DMS79 treated with DMSO at 0.1 percent for 48 hours (cell line): ENCODE results near the gene SPRR1A.

Experiments used
- DNase-seq: peaks from one replicate; lab custom pipeline; 2025; lab: John Stamatoyannopoulos, UW

SPRR1A gene, protein sequence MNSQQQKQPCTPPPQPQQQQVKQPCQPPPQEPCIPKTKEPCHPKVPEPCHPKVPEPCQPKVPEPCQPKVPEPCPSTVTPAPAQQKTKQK

DNA sequence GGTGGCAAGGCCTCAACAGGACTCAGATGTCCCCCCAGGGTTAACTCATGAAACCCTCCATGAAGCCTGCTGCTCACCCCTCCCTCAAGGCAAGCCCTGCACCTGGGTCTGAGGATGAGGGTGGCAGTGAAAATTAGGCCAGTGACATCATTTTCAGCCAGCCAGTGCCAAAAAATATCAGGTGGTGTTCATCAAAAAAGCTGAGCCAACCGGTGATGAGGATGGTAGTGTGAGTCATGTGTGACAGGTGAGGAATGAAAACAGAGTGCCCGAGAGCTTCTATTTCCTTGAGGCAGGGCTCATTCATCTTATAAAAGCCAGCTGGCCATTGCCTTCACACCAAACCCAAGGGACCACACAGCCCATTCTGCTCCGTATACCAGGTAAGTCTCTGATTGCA lies at the start of gene SPRR1A:
Gene SPRR1A (plus strand): TSS at position 339 of the 400 bp plus-strand sequence. CDS start 1,150 bp downstream, outside the sequence.
- DNase-seq: no peak

DNA sequence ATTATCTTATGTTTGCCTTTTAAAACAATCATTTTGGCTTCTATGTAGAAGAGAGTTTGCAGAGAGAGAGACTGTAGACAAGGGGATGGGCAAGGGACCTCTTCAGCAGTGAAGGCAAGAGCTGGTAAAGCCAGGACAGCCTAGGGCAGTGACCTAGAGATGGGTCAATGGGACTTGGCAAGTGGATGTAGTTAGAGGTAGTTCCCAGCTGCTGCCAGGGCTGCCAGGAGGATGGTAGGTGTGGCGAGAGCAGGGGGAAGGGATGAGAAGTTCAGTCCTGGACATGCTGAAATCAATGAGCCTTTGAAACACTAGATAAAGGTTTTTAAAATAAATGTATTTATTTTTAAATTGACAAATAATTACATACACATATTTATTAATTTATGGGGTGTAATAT lies 43.3 kb upstream of the SPRR1A start:
- DNase-seq: no peak

DNA sequence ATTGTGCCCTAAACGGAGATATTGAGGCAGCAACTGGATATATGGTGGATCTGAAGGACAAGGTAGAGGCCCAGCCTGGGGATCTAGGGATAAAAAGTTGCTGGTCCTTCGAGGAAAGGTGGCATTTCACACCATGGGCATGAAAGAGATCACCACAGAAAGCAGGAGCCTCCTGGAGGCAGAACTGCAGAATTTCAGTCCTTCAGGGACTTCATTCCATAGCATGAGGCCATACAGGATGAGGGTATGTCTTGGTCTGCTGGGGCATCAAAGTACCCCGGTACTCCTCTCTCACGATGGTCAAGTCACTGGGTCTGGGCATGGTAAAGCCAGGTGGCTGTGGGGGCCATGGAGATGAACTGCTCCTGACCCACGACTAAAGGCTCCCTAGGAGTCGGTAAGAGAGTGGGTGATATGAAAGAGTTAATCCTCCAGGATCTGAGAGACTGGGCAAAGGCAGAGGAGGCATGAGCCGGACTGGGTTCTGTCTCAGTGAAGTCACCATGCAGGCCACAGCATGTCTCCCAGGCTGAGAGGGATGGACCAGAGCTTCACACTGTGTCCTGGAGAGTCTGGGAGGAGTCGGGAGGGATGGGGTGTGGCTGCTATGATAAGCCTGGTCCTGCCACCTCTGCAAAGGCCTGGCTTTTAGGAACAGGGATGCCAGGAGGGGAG lies 42.7 kb upstream of the SPRR1A start:
- no peak for DNase-seq

DNA sequence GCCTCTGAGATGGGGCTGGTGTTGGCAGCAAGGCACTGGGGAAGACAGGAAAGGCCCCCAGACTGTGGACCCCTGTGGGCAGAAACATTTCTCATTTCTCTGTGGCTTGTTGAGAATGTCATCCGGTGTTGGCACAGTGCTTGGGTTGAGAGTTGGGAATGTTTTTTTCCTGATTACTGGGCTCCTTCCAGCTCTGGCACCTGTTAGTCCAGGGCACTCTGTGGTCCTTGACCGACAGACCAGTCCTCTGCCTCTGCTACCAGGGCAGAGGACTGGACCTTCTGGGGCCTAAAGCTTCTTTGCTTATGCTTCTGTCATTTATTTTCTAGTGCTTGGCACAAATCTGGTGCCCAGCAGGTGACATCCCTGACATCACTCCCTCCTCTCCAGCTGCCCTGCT lies 41.7 kb upstream of the SPRR1A start:
- peak; percentile 65 for DNase-seq

DNA sequence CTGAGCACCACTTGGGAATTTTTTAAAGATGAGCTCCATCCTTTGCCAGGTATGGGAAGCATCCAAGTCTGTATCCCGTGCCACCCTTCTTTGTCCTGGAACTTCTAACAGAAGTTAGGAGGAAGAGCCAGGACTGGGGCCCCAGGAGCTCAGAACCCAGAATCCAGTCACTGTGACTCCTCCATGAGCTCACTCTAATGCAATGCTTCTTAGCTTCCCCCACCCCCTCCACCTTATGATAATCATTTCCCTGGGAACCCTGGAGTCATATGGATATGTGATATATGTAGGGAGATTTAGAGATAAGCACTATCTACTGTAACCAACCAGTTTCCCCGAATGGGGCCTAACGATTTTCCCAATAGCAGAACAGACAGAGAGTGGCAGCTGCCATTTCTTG lies 37.6 kb upstream of the SPRR1A start:
- DNase-seq: no peak

GRCh38 chr1:152946651-152947256 lies 37.1 kb upstream of the SPRR1A start, which contains the start of gene SPRR5:
SPRR5 (plus strand) TSS chr1:152947206; CDS start chr1:152948555, 1,349 bp downstream.
- no peak for DNase-seq

DNA sequence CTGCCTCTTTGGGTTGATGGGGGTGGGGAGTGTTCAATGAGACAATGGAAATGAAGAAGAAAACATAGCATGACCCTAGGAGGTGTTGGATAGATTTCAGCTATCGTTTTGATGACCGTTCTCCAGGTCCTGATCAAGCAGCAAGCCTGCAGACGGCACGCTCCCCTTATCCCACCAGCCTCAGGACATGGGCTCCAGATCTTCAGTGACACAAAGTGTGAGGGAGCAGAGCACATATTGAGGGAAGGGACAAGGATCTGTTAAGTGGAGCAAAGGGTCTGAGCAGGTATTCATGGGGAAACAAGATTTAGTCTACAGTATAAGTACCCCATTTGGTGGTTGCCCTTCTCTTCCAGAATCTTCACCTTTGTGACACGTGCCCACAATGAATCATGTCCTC lies 32.2 kb upstream of the SPRR1A start:
- DNase-seq: no peak

GRCh38 chr1:152953761-152954160 lies 30.1 kb upstream of the SPRR1A start:
- no peak for DNase-seq

DNA sequence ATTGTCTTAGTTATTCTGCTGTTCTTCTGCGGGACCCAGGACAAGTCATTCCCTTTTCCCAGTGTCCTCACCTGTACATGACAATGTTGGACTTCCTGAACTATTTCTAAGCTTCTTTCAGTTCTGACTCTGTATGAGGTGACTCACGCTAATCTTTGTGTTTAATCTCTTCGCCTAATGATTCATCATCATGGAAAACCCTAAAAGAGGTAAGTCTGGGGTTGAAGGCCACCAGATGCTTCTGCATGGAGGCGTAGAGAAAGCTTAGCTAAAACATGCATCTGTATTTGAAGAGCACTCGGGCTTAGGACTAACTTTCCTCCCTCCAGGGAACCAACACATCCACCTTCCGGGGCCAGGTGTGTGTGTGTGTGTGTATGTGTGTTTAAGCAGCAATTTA lies 29.4 kb upstream of the SPRR1A start:
- DNase-seq: no peak

GRCh38 chr1:152957561-152957960 lies 26.3 kb upstream of the SPRR1A start:
- DNase-seq: no peak

- no peak for DNase-seq
These were observed 24.6 kb upstream of the SPRR1A start for GRCh38 chr1:152959273-152959672.

DNA sequence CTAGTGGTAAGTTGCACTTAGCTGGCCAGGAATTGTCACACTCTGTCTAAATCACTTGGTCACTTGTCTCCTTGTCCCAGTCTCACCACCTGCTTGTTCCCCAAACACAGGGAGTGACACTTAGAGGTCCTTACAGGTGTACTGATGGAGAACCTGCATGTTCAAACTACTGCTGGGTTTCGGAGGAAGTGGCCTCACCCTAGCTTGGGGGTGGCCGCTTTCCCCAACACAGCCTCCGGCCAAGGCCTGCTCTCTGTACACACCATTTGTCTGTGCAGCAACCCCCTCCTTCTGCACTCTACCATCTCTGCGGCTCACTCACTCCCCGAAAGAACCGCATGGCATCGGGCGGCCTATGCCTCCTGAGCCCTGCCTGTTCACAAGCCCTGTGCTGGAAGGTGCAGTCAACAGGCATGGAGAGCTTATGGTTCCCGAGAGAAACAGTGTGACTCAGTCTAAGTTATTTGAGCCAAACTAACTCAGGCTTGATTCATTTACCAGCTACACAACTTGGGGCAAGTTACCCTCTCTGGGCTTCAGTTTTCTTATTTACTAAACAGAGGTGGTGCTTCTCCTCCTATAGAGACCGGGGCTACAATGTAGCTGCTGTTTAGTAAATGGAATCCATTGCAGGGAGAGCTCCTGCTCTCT lies 24.0 kb upstream of the SPRR1A start:
- DNase-seq: peak; percentile 83

DNA sequence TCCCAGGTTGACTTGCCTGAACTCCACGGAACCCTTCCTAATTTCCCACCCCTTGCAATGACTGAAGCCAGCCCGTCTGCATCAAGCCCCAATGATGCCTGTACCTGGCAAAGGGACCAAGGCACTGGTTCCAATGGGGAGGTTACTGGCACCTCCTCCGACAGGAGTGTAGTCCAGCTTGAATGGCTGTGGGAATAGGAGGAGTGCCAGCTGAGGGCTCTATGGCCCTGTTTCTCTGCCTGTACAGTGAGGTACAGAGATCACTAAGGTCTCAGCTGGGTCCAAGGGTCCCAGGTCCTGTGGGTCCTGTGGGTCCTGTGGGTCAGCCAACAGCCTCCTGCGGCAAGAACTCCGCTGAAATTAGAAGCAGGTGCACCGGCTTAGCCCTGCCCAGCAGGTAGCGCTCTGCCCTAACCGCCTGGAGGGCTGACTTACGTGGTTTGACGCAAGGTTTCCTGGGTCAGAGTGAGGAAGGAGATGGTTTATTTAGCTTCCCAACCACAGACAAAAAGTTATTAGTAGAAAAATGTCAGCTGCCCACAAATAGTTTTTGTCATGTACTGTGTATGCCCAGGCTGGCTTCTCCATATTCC lies 23.3 kb upstream of the SPRR1A start:
- no peak for DNase-seq

DNA sequence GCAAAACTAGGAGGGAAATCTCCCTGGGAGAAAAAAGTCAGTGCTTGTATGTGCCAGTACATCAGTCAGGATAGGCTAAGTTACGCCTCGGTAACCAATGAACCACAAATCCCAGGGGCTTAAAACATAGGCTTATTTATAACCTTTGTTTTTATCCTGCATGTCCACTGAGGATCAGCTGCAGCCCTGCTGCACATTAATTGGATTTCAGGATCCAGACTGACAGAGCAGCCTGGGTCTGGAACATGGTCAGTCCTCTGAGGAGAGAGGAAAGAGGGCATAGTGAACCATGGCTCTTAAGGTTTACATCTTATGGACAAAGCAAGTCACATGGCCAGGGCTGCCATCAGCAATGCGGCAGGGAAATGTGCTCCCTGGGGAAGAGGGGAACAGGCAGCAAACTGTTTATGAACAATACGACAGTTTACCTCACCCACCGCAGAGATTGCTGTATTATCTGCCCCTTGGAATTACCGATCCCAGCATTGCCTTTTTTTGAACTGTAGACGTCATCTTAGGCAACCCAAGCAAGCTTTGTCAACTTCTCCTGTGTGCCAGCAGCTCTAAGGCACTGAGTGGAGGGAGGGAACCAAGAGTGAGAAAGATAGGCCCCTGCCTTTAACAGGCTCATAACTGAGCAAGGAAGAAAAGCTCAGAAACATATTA lies 22.5 kb upstream of the SPRR1A start:
- no peak for DNase-seq

DNA sequence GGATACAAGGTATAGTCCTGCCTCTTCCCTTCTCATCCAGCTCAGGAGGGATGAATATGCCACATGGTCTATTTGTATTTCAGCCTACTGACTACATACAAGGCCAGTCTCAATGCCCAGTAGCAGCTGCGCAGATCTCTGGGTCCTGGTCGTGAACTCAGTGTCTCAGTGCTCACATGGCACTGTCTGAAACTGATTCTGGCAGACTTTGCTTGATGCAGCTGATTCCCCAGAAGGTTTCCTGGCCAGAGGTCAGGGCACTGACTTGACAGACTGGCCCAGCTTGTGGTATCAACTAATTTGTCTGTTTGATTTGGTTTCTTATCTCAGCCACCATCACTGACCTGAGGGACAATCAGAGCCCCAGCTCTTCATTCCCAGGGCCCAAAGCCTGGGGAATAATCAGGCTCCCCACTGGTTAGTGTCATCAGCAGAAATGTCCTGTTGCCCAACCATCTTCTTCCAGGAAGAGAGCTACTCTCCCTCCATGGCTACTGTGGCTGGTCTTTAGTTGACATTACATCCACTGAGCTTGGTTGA lies 20.9 kb upstream of the SPRR1A start:
- no peak for DNase-seq

DNA sequence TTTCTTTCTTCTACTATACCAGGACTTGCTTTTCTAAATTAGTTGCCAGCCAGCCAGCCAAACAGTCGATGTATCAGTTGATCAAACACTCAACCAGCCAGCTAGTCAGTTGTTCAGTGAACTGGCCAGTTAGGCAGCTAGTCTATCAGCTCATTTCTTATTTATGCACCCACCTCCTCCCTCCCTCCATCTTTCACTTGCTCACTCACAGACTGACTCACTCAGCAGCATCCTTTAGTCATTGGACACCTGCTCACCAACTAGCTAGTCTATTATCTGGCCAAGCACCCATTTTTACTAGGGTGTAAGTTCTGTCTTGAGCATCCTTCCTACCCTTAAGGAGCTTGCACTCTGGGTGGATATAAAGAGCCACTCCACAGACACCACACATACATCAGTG lies 19.3 kb upstream of the SPRR1A start:
- DNase-seq: no peak

DNA sequence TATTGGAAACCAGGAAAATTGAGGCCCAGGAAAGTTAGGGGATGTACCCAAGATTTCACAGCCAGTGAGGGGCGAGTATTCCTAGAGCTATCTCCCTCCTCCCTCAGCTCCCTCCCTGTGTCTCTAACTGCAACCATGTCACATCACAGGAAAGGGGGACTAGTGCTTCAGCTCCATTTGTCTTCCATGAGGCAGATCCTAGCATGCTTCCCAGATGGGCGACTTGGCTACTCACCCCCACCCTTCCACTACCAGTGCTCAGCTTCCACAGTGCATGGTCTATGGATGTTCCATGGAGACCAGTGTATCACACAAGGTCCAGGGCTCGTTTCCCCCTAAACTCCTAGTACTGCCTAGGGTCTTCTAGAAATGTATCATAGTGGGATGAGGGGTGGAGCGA lies 18.0 kb upstream of the SPRR1A start:
- DNase-seq: no peak

GRCh38 chr1:152967201-152967600 lies 16.7 kb upstream of the SPRR1A start:
- no peak for DNase-seq

- DNase-seq: no peak
These were observed 15.6 kb upstream of the SPRR1A start for GRCh38 chr1:152968248-152968647.

DNA sequence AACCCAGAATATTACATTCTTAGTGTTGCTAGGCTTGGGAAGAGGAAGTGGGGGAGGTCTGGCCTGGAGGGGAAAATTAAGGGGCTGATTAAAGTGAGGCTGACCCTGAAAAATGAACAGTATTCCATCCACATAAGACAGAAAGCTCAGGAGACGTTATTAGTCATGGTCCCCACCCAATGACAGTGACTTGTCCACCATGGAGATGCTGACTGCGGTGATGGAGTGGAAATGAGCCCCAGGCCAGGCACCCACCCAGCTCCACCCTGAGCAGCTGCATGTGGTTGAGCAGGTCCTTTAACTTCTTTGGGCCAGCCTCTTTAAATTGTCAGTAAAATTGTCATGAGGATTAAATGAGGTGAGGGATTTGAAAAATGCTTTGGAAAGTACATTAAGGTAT lies 14.8 kb upstream of the SPRR1A start:
- DNase-seq: no peak

- no peak for DNase-seq
These were observed 13.4 kb upstream of the SPRR1A start, which contains the start of gene SPRR4 for GRCh38 chr1:152970495-152970894. SPRR4 (plus strand) TSS chr1:152970648; CDS start chr1:152971891, 1,243 bp downstream.
